Measurements from ENCODE around the gene CHCT1.

Gene CHCT1

GRCh38 chr17:60403962-60404361, 18.3 kb upstream of the CHCT1 start:
- H3K4me3 ChIP-seq (ENCODE audit: low read depth, low read length, poor library complexity, severe bottlenecking): no peak overlapping the region
- no peaks in the 10 kb centered on the region for H3K36me3 ChIP-seq (ENCODE audit: insufficient read depth, low read length)
- H3K79me2 ChIP-seq (ENCODE audit: insufficient read depth, low read length): no peaks in the 10 kb centered on the region
- H3K9ac ChIP-seq (ENCODE audit: low read length): no peak overlapping the region
- no peaks in the 10 kb centered on the region for H4K20me1 ChIP-seq (ENCODE audit: insufficient read depth, low read length)
- H3K4me2 ChIP-seq (ENCODE audit: low read length): no peak overlapping the region
- no peaks in the 10 kb centered on the region for H3K9me2 ChIP-seq (ENCODE audit: low read depth, low read length)
- no peak for TF ChIP-seq EZH2 (IDR thresholded peaks at IDR 0.05; ENCODE audit: borderline replicate concordance, low read length)
- TF ChIP-seq, protein P1, sequence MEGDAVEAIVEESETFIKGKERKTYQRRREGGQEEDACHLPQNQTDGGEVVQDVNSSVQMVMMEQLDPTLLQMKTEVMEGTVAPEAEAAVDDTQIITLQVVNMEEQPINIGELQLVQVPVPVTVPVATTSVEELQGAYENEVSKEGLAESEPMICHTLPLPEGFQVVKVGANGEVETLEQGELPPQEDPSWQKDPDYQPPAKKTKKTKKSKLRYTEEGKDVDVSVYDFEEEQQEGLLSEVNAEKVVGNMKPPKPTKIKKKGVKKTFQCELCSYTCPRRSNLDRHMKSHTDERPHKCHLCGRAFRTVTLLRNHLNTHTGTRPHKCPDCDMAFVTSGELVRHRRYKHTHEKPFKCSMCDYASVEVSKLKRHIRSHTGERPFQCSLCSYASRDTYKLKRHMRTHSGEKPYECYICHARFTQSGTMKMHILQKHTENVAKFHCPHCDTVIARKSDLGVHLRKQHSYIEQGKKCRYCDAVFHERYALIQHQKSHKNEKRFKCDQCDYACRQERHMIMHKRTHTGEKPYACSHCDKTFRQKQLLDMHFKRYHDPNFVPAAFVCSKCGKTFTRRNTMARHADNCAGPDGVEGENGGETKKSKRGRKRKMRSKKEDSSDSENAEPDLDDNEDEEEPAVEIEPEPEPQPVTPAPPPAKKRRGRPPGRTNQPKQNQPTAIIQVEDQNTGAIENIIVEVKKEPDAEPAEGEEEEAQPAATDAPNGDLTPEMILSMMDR (IDR thresholded peaks at IDR 0.05; ENCODE audit: low read length): no peak
- H3K27ac ChIP-seq (ENCODE audit: low read depth, low read length, poor library complexity, severe bottlenecking): no peak overlapping the region
- no peak overlapping the region for H2AFZ ChIP-seq (ENCODE audit: low read length)
- no peaks in the 10 kb centered on the region for H3F3A ChIP-seq (ENCODE audit: insufficient read depth, low read length)
- no peaks in the 10 kb centered on the region for H3K9me3 ChIP-seq (ENCODE audit: low read length)
- H3K4me1 ChIP-seq (ENCODE audit: insufficient read depth, low read length, severe bottlenecking): no peaks in the 10 kb centered on the region
- H3K27me3 ChIP-seq (ENCODE audit: insufficient read depth, low read length): no peaks in the 10 kb centered on the region; the same call in 1 of the 2 replicates

- H3K79me2 ChIP-seq (ENCODE audit: insufficient read depth, low read length): no peaks in the 10 kb centered on the region
- no peaks in the 10 kb centered on the region for H4K20me1 ChIP-seq (ENCODE audit: insufficient read depth, low read length)
- H3K9ac ChIP-seq (ENCODE audit: low read length): no peak overlapping the region
- H3K4me2 ChIP-seq (ENCODE audit: low read length): no peak overlapping the region
- no peak overlapping the region for H2AFZ ChIP-seq (ENCODE audit: low read length)
- no peaks in the 10 kb centered on the region for H3K9me3 ChIP-seq (ENCODE audit: low read length)
- no peaks in the 10 kb centered on the region; the same call in 1 of the 2 replicates for H3K27me3 ChIP-seq (ENCODE audit: insufficient read depth, low read length)
- TF ChIP-seq, protein P1 (IDR thresholded peaks at IDR 0.05; ENCODE audit: low read length): no peak
- no peak for TF ChIP-seq EZH2 (IDR thresholded peaks at IDR 0.05; ENCODE audit: borderline replicate concordance, low read length)
- H3F3A ChIP-seq (ENCODE audit: insufficient read depth, low read length): no peaks in the 10 kb centered on the region
- H3K9me2 ChIP-seq (ENCODE audit: low read depth, low read length): no peaks in the 10 kb centered on the region
- no peak overlapping the region for H3K27ac ChIP-seq (ENCODE audit: low read depth, low read length, poor library complexity, severe bottlenecking)
- H3K4me3 ChIP-seq (ENCODE audit: low read depth, low read length, poor library complexity, severe bottlenecking): no peak overlapping the region
- H3K4me1 ChIP-seq (ENCODE audit: insufficient read depth, low read length, severe bottlenecking): no peaks in the 10 kb centered on the region
- no peaks in the 10 kb centered on the region for H3K36me3 ChIP-seq (ENCODE audit: insufficient read depth, low read length)
Observed at GRCh38 chr17:60406887-60407286, 15.4 kb upstream of the CHCT1 start.

GRCh38 chr17:60410001-60410400, 12.3 kb upstream of the CHCT1 start:
- H3K27ac ChIP-seq (ENCODE audit: low read depth, low read length, poor library complexity, severe bottlenecking): no peak overlapping the region
- no peaks in the 10 kb centered on the region for H3K9me2 ChIP-seq (ENCODE audit: low read depth, low read length)
- H4K20me1 ChIP-seq (ENCODE audit: insufficient read depth, low read length): no peaks in the 10 kb centered on the region
- TF ChIP-seq EZH2 (IDR thresholded peaks at IDR 0.05; ENCODE audit: borderline replicate concordance, low read length): no peak
- TF ChIP-seq, protein P1 (IDR thresholded peaks at IDR 0.05; ENCODE audit: low read length): no peak
- H3K79me2 ChIP-seq (ENCODE audit: insufficient read depth, low read length): no peaks in the 10 kb centered on the region
- H3K9me3 ChIP-seq (ENCODE audit: low read length): no peaks in the 10 kb centered on the region
- no peak overlapping the region for H3K4me2 ChIP-seq (ENCODE audit: low read length)
- H2AFZ ChIP-seq (ENCODE audit: low read length): no peak overlapping the region
- no peaks in the 10 kb centered on the region for H3K4me1 ChIP-seq (ENCODE audit: insufficient read depth, low read length, severe bottlenecking)
- H3F3A ChIP-seq (ENCODE audit: insufficient read depth, low read length): no peaks in the 10 kb centered on the region
- H3K4me3 ChIP-seq (ENCODE audit: low read depth, low read length, poor library complexity, severe bottlenecking): no peak overlapping the region
- no peak overlapping the region for H3K9ac ChIP-seq (ENCODE audit: low read length)
- no peaks in the 10 kb centered on the region for H3K36me3 ChIP-seq (ENCODE audit: insufficient read depth, low read length)
- H3K27me3 ChIP-seq (ENCODE audit: insufficient read depth, low read length): no peaks in the 10 kb centered on the region; the same call in 1 of the 2 replicates

All from OCI-LY1 (cell line).